KMS-11 (cell line): ENCODE measurements around the gene SIRT2.

Experiments used
- H2AFZ ChIP-seq: fragments of 200-600 bp; sonication (generic); 2 replicates; pipeline ENCODE4 v1.6.1; 2016; ENCODE audit warnings: antibody characterized with exemption, mixed run types, low read depth
- H3K27ac ChIP-seq: fragments of 200-600 bp; sonication (generic); 2 replicates; pipeline ENCODE4 v1.6.1; 2016; ENCODE audit warnings: mild to moderate bottlenecking, mixed run types
- H3K27me3 ChIP-seq: fragments of 200-600 bp; sonication (generic); 2 replicates; pipeline ENCODE4 v1.6.1; 2017; ENCODE audit warnings: mild to moderate bottlenecking, low read depth, mixed run types, moderate library complexity; ENCODE audit not compliant: insufficient read depth
- H3K36me3 ChIP-seq: fragments of 200-600 bp; sonication (generic); 2 replicates; pipeline ENCODE4 v1.6.1; 2017; ENCODE audit warnings: mild to moderate bottlenecking, mixed run types; ENCODE audit not compliant: insufficient read depth
- H3K4me1 ChIP-seq: fragments of 200-600 bp; sonication (generic); 2 replicates; pipeline ENCODE4 v1.6.1; 2016; ENCODE audit warnings: mild to moderate bottlenecking, low read depth, mixed run types; ENCODE audit not compliant: poor library complexity, severe bottlenecking
- H3K4me2 ChIP-seq: fragments of 200-600 bp; sonication (generic); 2 replicates; pipeline ENCODE4 v1.7.0; 2016; ENCODE audit warnings: mild to moderate bottlenecking, mixed run types
- H3K4me3 ChIP-seq: fragments of 200-600 bp; sonication (generic); IDR thresholded peaks from 2 replicates; pipeline ENCODE4 v1.6.1; 2017; ENCODE audit warnings: low read depth, low read length, mixed read lengths; ENCODE audit not compliant: insufficient read depth
- H3K79me2 ChIP-seq: fragments of 200-600 bp; sonication (generic); 2 replicates; pipeline ENCODE4 v1.6.1; 2016; ENCODE audit warnings: low read depth, mixed run types; ENCODE audit not compliant: insufficient read depth
- H3K9ac ChIP-seq: fragments of 200-600 bp; sonication (generic); 2 replicates; pipeline ENCODE4 v1.6.1; 2016; ENCODE audit warnings: mild to moderate bottlenecking, mixed run types
- H4K20me1 ChIP-seq: fragments of 200-600 bp; sonication (generic); 2 replicates; pipeline ENCODE4 v1.6.1; 2016; ENCODE audit warnings: mild to moderate bottlenecking, mixed run types; ENCODE audit not compliant: insufficient read depth
- TF ChIP-seq, protein P1 (sequence below): fragments of 200-600 bp; sonication (generic); conservative IDR thresholded peaks from 2 replicates; pipeline ENCODE4 v1.6.1; 2017; ENCODE audit warnings: low read depth, mild to moderate bottlenecking, antibody characterized with exemption, low read length, moderate library complexity, mixed read lengths

Gene SIRT2

DNA sequence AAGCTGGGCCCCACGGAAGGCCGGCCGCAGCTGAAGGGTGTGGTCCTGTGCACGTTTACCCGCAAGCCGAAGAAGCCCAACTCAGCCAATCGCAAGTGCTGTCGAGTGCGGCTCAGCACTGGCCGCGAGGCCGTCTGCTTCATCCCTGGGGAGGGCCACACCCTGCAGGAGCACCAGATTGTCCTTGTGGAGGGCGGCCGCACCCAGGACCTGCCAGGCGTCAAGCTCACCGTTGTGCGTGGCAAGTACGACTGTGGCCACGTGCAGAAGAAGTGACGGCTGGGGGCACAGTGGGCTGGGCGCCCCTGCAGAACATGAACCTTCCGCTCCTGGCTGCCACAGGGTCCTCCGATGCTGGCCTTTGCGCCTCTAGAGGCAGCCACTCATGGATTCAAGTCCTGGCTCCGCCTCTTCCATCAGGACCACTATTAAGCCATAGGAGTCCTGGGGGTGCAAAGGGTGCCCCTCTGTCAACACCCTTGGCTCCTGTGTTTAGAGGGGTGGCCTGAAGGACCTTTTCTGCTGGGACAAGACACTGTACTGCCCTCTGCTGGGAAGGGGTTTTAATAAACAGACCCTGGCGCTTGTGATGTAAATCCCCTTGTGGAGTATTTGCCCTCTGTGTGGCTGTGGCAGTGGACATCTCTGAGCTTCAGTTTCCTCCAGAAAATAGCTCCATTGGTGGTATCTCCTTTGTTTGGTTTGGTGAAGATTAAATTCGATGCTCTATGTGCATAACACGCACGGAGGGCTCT, 33.2 kb upstream of the SIRT2 start:
- no peak overlapping the region for H3K27ac ChIP-seq
- no peak overlapping the region; the same call in 1 of the 2 replicates for H3K4me2 ChIP-seq
- peaks cover 20% of the 10 kb centered on the region for H3K79me2 ChIP-seq
- H3K27me3 ChIP-seq, result no peaks in the 10 kb centered on the region
- no peak overlapping the region for H2AFZ ChIP-seq
- TF ChIP-seq, protein P1, sequence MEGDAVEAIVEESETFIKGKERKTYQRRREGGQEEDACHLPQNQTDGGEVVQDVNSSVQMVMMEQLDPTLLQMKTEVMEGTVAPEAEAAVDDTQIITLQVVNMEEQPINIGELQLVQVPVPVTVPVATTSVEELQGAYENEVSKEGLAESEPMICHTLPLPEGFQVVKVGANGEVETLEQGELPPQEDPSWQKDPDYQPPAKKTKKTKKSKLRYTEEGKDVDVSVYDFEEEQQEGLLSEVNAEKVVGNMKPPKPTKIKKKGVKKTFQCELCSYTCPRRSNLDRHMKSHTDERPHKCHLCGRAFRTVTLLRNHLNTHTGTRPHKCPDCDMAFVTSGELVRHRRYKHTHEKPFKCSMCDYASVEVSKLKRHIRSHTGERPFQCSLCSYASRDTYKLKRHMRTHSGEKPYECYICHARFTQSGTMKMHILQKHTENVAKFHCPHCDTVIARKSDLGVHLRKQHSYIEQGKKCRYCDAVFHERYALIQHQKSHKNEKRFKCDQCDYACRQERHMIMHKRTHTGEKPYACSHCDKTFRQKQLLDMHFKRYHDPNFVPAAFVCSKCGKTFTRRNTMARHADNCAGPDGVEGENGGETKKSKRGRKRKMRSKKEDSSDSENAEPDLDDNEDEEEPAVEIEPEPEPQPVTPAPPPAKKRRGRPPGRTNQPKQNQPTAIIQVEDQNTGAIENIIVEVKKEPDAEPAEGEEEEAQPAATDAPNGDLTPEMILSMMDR, result peak; percentile 36
- H3K36me3 ChIP-seq, result 0 out of 2 replicates have a peak, but pooled peaks cover 7% of the 10 kb centered on the region
- H3K4me3 ChIP-seq, result no peak overlapping the region
- no peak overlapping the region for H3K9ac ChIP-seq
- peaks cover 18% of the 10 kb centered on the region for H3K4me1 ChIP-seq
- no peaks in the 10 kb centered on the region for H4K20me1 ChIP-seq

DNA sequence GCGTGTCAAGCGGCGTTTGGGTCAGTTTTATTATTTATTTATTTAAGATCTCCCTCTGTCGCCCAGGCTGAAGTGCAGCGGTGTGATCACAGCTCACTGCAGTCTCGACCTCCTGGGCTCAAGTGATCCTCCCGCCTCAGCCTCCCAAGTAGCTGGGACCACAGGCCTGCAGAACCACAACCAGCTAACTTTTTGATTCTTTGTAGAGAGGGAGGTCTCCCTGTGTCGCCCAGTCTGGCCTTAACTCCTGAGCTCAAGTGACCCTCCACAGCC, 32.0 kb upstream of the SIRT2 start:
- peak overlapping the region; percentile 78 for H3K9ac ChIP-seq
- H3K4me3 ChIP-seq, result no peak overlapping the region
- peaks cover 18% of the 10 kb centered on the region for H3K4me1 ChIP-seq
- peak overlapping the region; percentile 73 for H3K27ac ChIP-seq
- H4K20me1 ChIP-seq, result no peaks in the 10 kb centered on the region
- peak overlapping the region; percentile 81 for H3K4me2 ChIP-seq
- H3K36me3 ChIP-seq, result 0 out of 2 replicates have a peak, but pooled peaks cover 7% of the 10 kb centered on the region
- peaks cover 20% of the 10 kb centered on the region for H3K79me2 ChIP-seq
- TF ChIP-seq, protein P1, result no peak
- H2AFZ ChIP-seq, result no peak overlapping the region
- H3K27me3 ChIP-seq, result no peaks in the 10 kb centered on the region

DNA sequence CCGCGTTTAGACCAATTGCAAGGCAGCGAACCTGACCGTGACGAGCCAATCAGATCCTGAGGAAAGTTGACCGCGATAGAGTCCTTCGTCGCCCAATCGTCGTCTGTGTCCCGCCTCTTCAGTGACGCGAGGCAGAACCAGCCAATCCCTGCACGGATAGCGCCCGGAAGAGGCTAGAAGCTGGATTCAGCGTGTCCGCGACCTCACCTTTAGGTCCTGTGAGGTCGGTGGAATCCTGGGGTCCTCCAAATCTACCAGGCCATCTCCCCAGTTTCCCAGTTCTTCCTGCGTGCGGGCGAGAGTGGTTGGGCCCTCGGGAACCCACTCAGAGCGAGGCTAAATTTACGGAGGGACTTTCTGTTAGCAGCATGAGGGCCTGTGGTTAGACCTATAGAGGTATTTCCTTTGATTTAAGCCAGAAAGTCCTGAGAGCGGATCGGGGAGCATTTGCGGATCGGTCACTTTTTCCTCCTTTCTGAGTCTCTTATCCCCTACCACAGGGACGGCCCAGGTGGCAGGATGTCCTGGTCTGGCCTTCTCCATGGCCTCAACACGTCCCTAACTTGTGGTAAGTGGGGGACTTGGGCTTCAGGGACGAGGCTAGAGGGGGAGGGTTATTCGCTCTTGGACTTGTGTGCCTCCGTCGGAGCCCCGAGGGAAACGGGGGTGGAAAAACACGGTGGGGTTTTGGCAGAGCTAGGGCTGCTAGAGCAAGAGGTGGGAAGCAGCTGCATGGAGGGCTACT, 31.5 kb upstream of the SIRT2 start, which contains the start of gene MRPS12:
Gene MRPS12 (plus strand): TSS at position 169 of the 745 bp plus-strand sequence. CDS start 351 bp downstream, at position 520.
- Histone ChIP-seq H3K36me3 (0 out of 2 replicates have a peak, but pooled peaks cover 7% of the 10 kb centered on the region), H3K9ac (peak within 1 kb of the TSS; percentile 78), H3K4me1 (peaks cover 18% of the 10 kb centered on the region), H3K79me2 (peaks cover 20% of the 10 kb centered on the region), H3K4me2 (peak within 1 kb of the TSS; percentile 91), H2AFZ (peak within 1 kb of the TSS; percentile 82), H3K27me3 (no peaks in the 10 kb centered on the region), H4K20me1 (no peaks in the 10 kb centered on the region), H3K4me3 (no peak within 1 kb of the TSS), H3K27ac (peak within 1 kb of the TSS; percentile 73)
- TF ChIP-seq, protein P1, result no peak

DNA sequence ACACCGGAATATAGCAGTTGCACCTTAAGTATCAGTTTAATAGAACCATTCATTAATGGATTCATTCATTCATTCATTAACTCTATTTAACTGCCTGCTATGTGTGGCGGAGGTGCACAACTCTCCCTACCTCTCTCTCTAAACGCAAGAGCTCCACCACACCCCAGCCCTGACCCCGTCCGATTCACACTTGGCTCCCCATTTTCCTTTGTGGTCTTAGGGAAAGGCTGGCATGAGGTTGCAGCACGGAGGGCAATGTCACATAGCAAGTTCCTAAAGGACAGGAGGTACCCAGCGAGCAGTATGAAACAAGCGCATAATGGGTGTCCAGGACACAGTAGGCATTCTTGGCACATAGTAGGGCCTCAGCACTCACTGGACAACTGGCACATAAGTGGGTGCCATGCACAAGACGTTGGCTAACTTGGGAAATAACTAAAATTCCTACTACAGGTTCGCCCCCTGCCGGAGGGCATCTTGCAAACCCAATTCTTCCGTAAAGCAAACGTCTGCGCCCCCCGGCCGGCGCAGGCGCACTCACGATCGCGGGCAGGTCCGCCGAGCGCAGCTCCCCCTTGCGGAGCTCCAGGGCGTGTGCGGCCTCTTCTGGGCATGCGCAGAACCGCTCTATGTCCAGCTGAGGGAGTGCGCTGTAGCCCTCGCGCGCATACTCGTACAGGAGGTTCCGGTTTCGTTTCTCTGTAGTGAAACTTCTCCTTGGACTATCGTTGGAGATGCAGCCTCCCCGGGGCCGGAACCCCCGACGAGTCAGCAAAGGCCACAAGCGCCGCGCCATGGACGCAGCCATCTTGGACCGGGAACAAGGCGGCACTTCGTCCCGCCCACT, 30.7 kb upstream of the SIRT2 start, which contains the start of gene SARS2:
Gene SARS2 (minus strand): TSS at position 835 of the 847 bp plus-strand sequence. CDS start 27 bp downstream, at position 808.
- Histone ChIP-seq H3K4me2 (peak within 1 kb of the TSS; percentile 91), H3K36me3 (0 out of 2 replicates have a peak, but pooled peaks cover 7% of the 10 kb centered on the region), H3K27ac (peak within 1 kb of the TSS; percentile 73), H3K4me1 (peaks cover 18% of the 10 kb centered on the region), H3K79me2 (peaks cover 20% of the 10 kb centered on the region), H2AFZ (peak within 1 kb of the TSS; percentile 82), H3K4me3 (no peak within 1 kb of the TSS), H3K27me3 (no peaks in the 10 kb centered on the region), H3K9ac (peak within 1 kb of the TSS; percentile 78), H4K20me1 (no peaks in the 10 kb centered on the region)
- TF ChIP-seq, protein P1, result peak; percentile 99
